ENCODE measurements around the gene SGK1.
"Not testable (repeated sequence)": the region's sequence is repeated elsewhere in the genome, so short reads cannot be mapped to it uniquely, and the experiment has no call there.

The SGK1 gene

GRCh38 chr6:134216301-134217010 lies 101.5 kb downstream of the SGK1 start:
- DNase-seq = no peak

- DNase-seq = not testable (repeated sequence)
These were observed 104.5 kb downstream of the SGK1 start for GRCh38 chr6:134213410-134213809.

DNA sequence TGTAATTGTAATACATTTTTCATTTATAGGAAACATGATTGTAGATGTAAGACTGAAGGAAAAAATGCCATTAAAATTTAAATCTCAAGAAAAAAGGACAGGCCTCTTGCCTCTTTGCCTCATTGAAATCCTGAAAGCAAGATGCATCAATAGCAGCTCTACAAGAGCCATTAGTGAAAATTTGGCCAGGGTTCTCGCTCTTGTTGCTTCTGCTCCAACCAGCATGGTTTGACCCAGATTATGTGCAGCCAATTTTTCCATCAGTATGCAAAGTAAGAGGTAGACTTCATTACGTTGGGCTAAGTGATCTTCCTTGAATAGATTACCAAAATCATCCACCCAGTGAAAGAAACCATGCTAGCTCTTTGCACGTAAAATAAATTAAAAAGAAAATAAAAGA lies 106.6 kb downstream of the SGK1 start:
- DNase-seq = no peak

- no peak for DNase-seq
These were observed 110.5 kb downstream of the SGK1 start for GRCh38 chr6:134207421-134207820.

DNA sequence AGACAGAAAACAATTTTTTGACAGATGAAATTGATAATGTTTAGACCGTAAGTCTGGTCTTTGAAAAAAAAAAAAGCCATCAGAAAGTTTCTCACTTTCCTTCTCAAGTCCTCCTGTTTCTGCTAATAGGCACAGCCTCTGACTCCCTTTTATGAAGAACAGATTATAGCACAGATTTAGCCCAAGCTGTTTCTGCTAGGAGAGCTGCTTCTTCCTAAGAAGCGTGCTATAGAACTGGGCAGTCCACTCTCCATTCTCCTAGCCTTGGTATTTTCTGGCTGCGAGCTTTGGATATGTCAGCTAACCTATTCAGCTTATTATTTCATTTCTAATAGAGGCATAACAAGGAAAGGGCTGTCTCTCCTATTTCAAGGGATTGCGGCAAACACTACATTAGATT lies 112.5 kb downstream of the SGK1 start:
- no peak for DNase-seq

DNA sequence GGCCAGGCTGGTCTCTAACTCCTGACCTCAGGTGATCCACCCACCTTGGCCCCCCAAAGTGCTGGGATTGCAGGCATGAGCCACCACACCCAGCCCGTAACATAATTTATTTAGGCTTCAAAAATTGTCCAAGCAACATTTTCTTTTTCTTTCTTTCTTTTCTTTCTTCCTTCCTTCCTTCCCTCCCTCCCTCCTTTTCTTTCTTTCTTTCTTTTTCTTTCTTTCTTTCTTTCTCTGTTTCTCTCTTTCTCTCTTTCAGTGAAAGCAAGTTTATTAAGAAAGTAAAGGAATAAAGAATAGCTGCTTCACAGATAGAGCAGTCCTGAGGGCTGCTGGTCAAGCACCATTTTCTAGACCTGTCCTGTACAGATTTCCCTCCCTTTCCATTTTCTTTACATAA lies 113.2 kb downstream of the SGK1 start:
- not testable (repeated sequence) for DNase-seq

DNA sequence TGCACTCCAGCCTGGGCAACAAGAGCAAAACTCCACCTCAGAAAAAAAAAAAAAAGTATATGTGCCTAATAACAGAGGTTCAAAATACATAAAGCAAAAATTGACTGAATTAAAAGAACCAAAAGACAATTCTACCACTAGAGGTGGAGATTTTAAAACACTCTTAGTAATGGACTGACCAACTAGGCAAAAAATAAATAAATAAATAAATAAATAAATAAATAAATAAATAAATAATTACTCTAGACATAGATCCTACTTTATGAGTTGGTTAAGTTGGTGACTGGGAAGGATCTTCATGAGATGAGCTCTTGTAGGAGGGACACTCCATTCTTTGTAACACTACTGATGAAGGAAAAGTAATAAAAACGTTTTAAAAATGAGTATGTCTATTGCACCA lies 113.9 kb downstream of the SGK1 start:
- DNase-seq = no peak

DNA sequence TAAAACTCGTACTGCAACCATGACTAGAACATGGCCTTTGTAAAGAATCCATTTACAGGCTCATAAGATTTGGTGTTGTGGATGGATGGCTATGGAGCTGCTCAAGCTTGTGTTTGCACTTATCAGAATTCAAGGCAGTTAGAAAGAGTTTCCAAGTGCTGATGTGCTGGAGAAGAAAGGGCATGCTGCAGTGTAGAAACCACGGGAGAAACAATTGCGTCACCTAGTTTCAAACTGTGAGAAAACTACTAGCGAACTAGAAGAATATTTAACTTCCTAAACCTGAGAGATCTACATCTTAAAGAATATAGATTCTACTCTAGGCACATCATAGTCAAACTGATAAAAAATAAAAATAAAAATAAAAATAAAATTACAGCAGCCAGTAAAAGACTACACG lies 116.2 kb downstream of the SGK1 start:
- no peak for DNase-seq

DNA sequence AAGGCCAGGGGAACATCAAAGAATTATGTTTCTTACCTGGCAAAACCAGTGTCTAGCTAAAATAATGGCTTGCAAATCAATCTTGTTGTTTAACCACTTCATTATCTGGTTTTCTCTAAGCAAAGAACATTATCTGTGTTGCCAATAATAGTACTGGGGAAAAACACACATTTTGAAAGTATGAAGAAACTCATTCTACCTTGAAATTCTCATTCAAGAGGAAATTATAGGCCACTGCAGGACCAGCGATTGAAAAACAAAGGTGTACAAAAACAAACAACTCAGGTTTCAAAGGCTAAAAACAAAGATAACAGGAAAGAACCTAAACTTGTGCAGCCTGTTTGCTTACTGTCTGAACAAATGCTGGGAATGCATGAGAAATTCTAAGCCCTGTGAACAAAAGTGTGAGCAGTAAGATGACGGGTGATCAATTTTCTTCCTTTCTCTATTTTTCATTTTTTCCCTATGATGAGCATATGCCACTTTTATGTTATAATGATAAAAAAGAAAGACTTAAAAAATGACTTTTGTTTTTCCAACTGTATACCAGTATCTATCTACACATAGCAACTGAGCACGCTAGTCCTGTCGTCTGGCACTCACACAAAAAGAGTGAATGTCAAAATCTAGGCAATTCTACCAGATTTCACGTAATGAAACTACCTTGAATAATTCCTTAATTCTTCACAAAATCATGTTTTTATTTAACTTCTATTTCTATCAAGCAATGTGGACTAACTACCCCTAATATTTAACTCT lies 117.9 kb downstream of the SGK1 start:
- DNase-seq = peak; percentile 4

DNA sequence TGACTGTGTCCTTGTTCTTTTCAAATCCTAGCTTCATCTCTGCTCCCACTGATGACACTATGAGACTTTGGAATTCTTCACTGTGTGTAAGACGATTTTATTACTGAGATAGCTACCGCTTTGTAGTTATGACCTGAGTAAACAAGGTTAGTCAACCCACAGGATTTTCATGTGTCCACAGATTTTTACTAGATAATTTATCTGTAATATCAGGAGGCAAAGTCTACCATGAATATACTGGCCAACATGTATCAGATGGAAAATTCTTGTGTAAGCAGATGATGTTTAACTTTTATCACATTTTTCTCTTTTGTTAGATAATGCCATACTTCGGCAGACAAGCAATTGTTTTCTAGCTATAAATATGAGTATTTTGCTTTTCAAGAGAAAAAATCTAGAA lies 119.8 kb downstream of the SGK1 start:
- no peak for DNase-seq

GRCh38 chr6:134197685-134198084 lies 120.2 kb downstream of the SGK1 start:
- not testable (repeated sequence) for DNase-seq

DNA sequence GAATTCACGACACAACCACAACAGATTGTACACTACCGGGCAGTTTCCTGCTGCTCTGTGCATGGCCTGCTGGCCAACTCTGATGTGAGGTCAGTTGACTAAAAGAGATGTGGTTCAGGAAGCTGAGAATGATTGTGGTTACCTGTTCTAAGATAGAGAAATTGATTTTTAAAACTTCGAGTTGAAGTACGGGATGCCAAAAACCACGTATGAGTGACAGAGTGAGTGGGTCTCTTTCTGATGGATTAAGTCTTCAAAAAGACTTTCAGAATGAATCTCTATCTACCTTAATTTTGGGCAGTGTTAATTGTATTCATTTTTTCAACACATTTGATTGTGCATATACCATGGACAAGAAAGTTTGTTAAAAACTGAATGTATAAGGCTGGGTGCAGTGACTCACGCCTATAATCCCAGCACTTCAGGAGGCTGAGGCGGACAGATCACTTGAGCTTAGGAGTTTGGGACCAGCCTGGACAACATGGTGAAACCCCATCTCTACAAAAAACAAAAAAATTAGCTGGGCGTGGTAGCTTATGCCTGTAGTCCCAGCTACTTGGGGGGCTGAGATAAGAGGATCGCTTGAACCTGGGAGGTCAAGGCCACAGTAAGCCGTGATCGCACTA lies 121.2 kb downstream of the SGK1 start:
- DNase-seq = no peak

- no peak for DNase-seq
These were observed 121.9 kb downstream of the SGK1 start for GRCh38 chr6:134195985-134196384.

DNA sequence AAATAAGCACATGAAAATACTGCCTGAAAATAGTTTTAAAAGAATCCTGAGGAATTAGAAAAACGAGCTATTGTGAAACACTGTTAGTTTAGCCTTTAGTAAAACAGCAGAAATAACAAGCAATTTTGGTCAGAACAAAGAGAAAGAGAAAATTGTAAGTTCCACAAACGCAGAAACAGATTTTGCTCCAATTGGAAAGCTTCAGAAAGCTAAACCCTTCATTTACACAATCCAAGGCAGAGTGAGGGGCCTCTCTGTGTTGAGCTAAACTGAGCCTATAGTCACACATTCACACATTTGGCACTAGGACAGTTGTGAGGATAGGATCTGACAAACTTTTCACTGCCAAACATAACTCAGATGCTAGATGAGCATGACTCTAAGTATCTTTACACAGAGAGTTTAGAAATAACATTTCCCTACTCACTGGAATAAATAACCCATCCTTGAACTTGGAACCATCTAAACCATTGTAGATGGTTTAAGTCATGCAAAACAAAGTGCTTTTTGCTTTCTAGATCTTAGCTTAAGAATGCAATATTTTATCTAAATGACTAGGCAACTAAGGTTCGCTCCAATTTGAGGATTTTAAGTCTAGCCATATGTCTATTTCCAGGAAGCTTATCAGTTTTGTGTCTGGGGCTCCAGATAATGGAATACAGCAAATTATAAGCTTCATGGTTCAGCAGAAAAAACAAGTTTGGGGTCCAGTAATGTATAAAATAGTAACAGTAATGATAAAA lies 122.6 kb downstream of the SGK1 start:
- DNase-seq = no peak

DNA sequence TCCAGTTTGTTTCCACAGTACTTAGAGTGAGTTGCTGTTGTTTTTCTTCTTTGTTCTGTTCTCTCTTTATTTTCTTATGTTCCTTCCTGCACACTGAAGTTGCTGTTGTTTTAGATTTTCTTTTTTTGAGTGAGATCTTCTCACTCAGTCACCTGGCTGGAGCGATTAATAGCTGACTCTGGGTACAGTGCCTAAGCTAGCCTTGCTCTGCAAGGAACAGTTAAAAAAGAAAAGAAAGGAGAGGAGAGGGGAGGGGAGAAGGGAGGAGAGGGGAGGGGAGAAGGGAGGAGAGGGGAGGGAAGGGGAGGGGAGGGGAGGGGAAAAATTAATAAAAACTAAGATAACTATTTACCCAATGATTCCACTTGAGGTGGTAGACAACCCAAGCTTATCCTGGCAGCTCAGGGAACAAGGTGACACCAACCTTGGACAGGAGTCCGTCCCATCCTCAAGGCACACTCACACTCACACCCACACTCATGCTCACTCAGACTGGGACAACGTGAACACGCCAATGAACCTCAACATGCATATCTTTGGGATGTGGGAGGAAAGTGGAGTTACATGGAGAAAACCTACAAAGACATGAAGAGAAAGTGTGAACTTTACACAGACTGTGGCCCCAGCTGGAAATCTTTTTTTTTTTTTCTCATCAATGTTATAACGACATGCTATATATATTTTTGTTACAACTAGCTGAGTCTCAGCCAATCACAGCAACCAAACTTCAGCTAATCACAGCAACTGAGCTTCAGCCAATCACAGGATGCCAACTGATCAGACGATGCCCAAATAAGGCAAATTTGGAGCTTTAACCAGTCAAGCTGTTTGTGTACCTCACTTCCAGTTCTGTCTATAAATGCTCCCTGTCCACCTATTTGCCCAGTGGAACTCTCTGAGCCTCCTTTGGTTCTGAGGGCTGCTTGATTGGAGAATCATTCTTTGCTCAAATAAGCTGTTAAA lies 124.1 kb downstream of the SGK1 start:
- DNase-seq = no peak

DNA sequence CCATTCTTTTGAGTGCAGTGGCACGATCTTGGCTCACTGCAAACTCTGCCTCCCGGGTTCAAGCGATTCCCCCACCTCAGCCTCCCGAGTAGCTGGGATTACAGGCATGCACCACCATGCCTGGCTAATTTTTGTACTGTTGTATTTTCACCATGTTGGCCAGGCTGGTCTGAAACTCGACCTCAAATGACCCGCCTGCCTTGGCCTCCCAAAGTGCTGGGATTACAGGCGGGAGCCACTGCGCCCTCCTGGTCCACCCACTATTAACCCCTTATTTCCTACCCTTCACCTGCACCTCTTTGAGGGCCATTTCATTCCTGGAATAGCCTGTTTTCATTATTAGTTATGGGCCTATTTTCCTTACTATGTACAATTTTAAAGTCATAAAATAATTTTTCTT lies 125.3 kb downstream of the SGK1 start:
- not testable (repeated sequence) for DNase-seq

- no peak for DNase-seq
These were observed 127.0 kb downstream of the SGK1 start for GRCh38 chr6:134190883-134191282.

GRCh38 chr6:134187751-134188150 lies 130.2 kb downstream of the SGK1 start:
- no peak for DNase-seq

DNA sequence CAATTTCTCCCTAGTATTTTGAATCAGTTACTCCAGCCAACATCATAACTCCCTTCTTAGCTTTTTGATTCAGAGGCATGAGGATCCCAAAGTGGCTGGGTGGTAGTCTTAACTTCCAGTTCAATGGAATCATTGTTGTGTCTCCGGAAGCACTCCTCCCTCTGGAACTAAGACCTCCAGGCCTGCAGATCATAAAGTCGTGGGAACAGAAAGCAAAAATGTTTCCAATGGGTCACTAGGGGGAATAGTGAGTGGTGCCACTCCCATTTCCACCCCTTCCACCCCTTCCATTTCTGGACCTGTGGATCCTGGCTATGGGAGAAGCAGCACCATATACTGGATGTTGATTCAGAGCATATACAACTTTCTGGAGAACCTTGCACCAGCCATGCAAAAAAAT lies 130.8 kb downstream of the SGK1 start:
- DNase-seq = no peak

GRCh38 chr6:134186355-134186754 lies 131.6 kb downstream of the SGK1 start:
- no peak for DNase-seq

DNA sequence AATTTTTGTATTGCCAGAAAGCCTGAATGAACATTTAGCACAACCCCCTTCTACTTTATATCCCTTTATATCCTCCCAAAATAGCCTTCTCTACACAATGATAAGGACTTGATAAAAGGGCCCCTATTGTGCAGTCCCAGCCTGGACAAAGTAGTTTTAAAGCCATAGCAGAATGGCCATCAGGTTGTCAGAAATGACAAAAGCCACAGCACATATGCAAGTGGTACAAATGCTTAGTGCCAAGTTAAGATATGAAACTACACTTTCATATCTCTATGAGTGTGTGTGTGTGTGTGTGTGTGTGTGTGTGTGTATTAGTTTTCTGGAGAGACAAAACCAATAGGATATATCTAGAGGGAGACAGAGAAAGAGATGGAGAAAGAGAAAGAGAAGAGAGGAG lies 132.6 kb downstream of the SGK1 start:
- no peak for DNase-seq

DNA sequence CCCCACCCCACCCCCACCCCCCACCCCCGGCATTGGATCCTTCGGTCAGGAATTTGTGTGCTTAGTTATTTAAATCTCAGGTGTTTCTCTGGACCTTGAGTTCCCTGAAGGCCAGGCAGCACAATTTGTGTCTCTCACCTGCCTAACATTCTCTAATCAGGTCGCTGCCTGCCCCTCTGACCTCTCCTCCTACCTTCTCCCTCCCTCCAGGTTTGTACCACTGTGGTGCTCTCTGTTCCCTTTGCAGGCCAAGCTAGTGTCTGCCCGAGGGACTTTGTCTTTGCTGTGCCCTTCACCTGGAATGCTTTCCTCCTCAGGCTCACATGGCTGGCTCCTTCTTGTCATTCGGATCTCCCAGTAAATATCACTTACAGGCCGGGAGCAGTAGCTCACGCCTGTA lies 134.1 kb downstream of the SGK1 start:
- DNase-seq = no peak
